OCI-LY1 (cell line): ENCODE results near the gene CUX1.

Experiments
- H2AFZ ChIP-seq: fragments of 200-600 bp; sonication (generic), shearing (Covaris generic); 2 replicates; pipeline ENCODE4 v1.6.0; 2014; ENCODE audit warnings: antibody characterized with exemption, mild to moderate bottlenecking, low read length
- H3F3A ChIP-seq: fragments of 200-600 bp; sonication (generic), shearing (Covaris generic); 2 replicates; pipeline ENCODE4 v1.6.0; 2014; ENCODE audit warnings: mild to moderate bottlenecking, antibody characterized with exemption, low read length, moderate library complexity; ENCODE audit not compliant: insufficient read depth
- H3K27ac ChIP-seq: fragments of 200-600 bp; sonication (generic); 2 replicates; pipeline ENCODE4 v1.5.1; 2014; ENCODE audit warnings: low read length, mixed run types, mild to moderate bottlenecking, low read depth; ENCODE audit not compliant: poor library complexity, severe bottlenecking
- H3K27me3 ChIP-seq: fragments of 200-600 bp; sonication (generic); 2 replicates; pipeline ENCODE4 v1.6.0; 2014; ENCODE audit warnings: antibody characterized with exemption, mild to moderate bottlenecking, low read length, moderate library complexity; ENCODE audit not compliant: insufficient read depth
- H3K36me3 ChIP-seq: fragments of 200-600 bp; sonication (generic); 2 replicates; pipeline ENCODE4 v1.6.1; 2014; ENCODE audit warnings: mild to moderate bottlenecking, antibody characterized with exemption, low read length, moderate library complexity, mixed read lengths; ENCODE audit not compliant: insufficient read depth
- H3K4me1 ChIP-seq: fragments of 200-600 bp; sonication (generic); 2 replicates; pipeline ENCODE4 v1.5.1; 2014; ENCODE audit warnings: mild to moderate bottlenecking, low read length, moderate library complexity; ENCODE audit not compliant: insufficient read depth, severe bottlenecking
- H3K4me2 ChIP-seq: fragments of 200-600 bp; sonication (generic), shearing (Covaris generic); 2 replicates; pipeline ENCODE4 v1.6.1; 2014; ENCODE audit warnings: low read length
- H3K4me3 ChIP-seq: fragments of 200-600 bp; sonication (generic); 2 replicates; pipeline ENCODE4 v1.5.1; 2014; ENCODE audit warnings: low read length, low read depth, mild to moderate bottlenecking, mixed read lengths; ENCODE audit not compliant: poor library complexity, severe bottlenecking
- H3K79me2 ChIP-seq: fragments of 200-600 bp; shearing (Covaris generic); 2 replicates; pipeline ENCODE4 v1.6.1; 2016; ENCODE audit warnings: mixed run types, low read length, mixed read lengths; ENCODE audit not compliant: insufficient read depth
- H3K9ac ChIP-seq: fragments of 200-600 bp; sonication (generic), shearing (Covaris generic); 2 replicates; pipeline ENCODE4 v1.6.1; 2014; ENCODE audit warnings: mild to moderate bottlenecking, low read length, mixed read lengths
- H3K9me2 ChIP-seq: fragments of 200-600 bp; sonication (generic), shearing (Covaris generic); 2 replicates; pipeline ENCODE4 v1.6.1; 2014; ENCODE audit warnings: low read depth, mild to moderate bottlenecking, low read length, mixed read lengths
- H3K9me3 ChIP-seq: fragments of 200-600 bp; shearing (Covaris generic); 2 replicates; pipeline ENCODE4 v1.6.1; 2014; ENCODE audit warnings: low read length, mixed read lengths
- H4K20me1 ChIP-seq: fragments of 200-600 bp; sonication (generic), shearing (Covaris generic); 2 replicates; pipeline ENCODE4 v1.6.0; 2016; ENCODE audit warnings: mild to moderate bottlenecking, low read length; ENCODE audit not compliant: insufficient read depth
- CTCF ChIP-seq: fragments of 200-600 bp; sonication (generic), shearing (Covaris generic); IDR thresholded peaks from 2 replicates; pipeline ENCODE4 v1.5.1; 2017; ENCODE audit warnings: mild to moderate bottlenecking, antibody characterized with exemption, low read length, moderate library complexity, mixed read lengths
- EZH2 ChIP-seq: fragments of 200-600 bp; sonication (generic), shearing (Covaris generic); IDR thresholded peaks from 2 replicates; pipeline ENCODE4 v1.8.0; 2017; ENCODE audit warnings: borderline replicate concordance, mixed run types, mild to moderate bottlenecking, antibody characterized with exemption, low read length, moderate library complexity, mixed read lengths

CUX1 gene

GRCh38 chr7:101770466-101770865 is 47.0 kb upstream of the CUX1 start:
- Histone ChIP-seq H4K20me1 (no peaks in the 10 kb centered on the region), H3K4me2 (no peak overlapping the region), H3K36me3 (no peaks in the 10 kb centered on the region), H3K4me1 (no peaks in the 10 kb centered on the region), H3K9ac (no peak overlapping the region), H3K27me3 (peaks cover 11% of the 10 kb centered on the region; the same call in 1 of the 2 replicates), H2AFZ (no peak overlapping the region), H3K9me2 (no peaks in the 10 kb centered on the region), H3F3A (no peaks in the 10 kb centered on the region), H3K79me2 (no peaks in the 10 kb centered on the region), H3K27ac (no peak overlapping the region), H3K4me3 (no peak overlapping the region), H3K9me3 (no peaks in the 10 kb centered on the region)
- TF ChIP-seq CTCF (no peak), EZH2 (no peak)

GRCh38 chr7:101772508-101773211 is 44.8 kb upstream of the CUX1 start:
- Histone ChIP-seq H4K20me1 (no peaks in the 10 kb centered on the region), H3K4me2 (no peak overlapping the region), H3K27me3 (peaks cover 16% of the 10 kb centered on the region; the same call in 1 of the 2 replicates), H3K9ac (no peak overlapping the region), H3F3A (no peaks in the 10 kb centered on the region), H3K36me3 (no peaks in the 10 kb centered on the region), H3K27ac (no peak overlapping the region), H3K9me3 (no peaks in the 10 kb centered on the region), H3K9me2 (no peaks in the 10 kb centered on the region), H3K4me3 (no peak overlapping the region), H3K4me1 (no peaks in the 10 kb centered on the region), H3K79me2 (no peaks in the 10 kb centered on the region), H2AFZ (no peak overlapping the region)
- TF ChIP-seq CTCF: no peak
- no peak for TF ChIP-seq EZH2

GRCh38 chr7:101775181-101775580 is 42.2 kb upstream of the CUX1 start:
- no peaks in the 10 kb centered on the region for H3K79me2 ChIP-seq
- no peak overlapping the region for H3K4me3 ChIP-seq
- no peaks in the 10 kb centered on the region for H3K9me2 ChIP-seq
- H3K9ac ChIP-seq: no peak overlapping the region
- peaks cover 15% of the 10 kb centered on the region; the same call in 1 of the 2 replicates for H3K27me3 ChIP-seq
- H2AFZ ChIP-seq: no peak overlapping the region
- H3F3A ChIP-seq: no peaks in the 10 kb centered on the region
- no peaks in the 10 kb centered on the region for H3K4me1 ChIP-seq
- H3K36me3 ChIP-seq: no peaks in the 10 kb centered on the region
- H3K27ac ChIP-seq: no peak overlapping the region
- no peak overlapping the region for H3K4me2 ChIP-seq
- TF ChIP-seq CTCF (no peak), EZH2 (no peak)
- no peaks in the 10 kb centered on the region for H4K20me1 ChIP-seq
- no peaks in the 10 kb centered on the region for H3K9me3 ChIP-seq
